H1 (cell line): Measurements from ENCODE around the gene CRTAC1. TPM values are rescaled to one million over a fixed set of nuclear protein-coding genes. Genes with fewer than 3 reads are reported as not detected.

Source experiments
- CTCF ChIA-PET: fragments of 300-600 bp; sonication (Branson Sonifier 250); formaldehyde crosslinking; loops from one replicate; lab custom pipeline; 2021; ENCODE audit not compliant: partially characterized antibody; lab: Charles Lee
- POLR2A ChIA-PET: fragments of 300-600 bp; sonication (Branson Sonifier 250); formaldehyde crosslinking; loops from one replicate; lab custom pipeline; 2021; ENCODE audit warnings: inconsistent platforms; ENCODE audit not compliant: partially characterized antibody; lab: Charles Lee
- DNase-seq, 2 experiments: peaks; one replicate each; pipeline versions ENCODE4 v3.0.0 to v3.0.0-alpha.2; 2010 to 2022; ENCODE audit warnings: low spot score in 2 of 2, low read depth in 1 of 2, mixed read lengths in 1 of 2
- FAIRE-seq: peaks from 2 replicates; lab custom pipeline; 2011; peaks lifted over from hg19 to GRCh38; lab: Jason Lieb, UNC
- H2AFZ ChIP-seq: 2 replicates; pipeline ENCODE4 v1.8.1; 2012; ENCODE audit warnings: low read length, inconsistent platforms
- H2AK5ac ChIP-seq: 2 replicates; pipeline ENCODE4 v1.6.1; 2013; ENCODE audit warnings: low read depth, low read length
- H2BK120ac ChIP-seq: replicated peaks from 2 replicates; pipeline ENCODE3; 2013; ENCODE audit warnings: low read depth, low read length, inconsistent platforms
- H2BK12ac ChIP-seq: 2 replicates; pipeline ENCODE4 v1.6.1; 2013; ENCODE audit warnings: low read depth, low read length
- H2BK15ac ChIP-seq: 2 replicates; pipeline ENCODE4 v1.6.1; 2013; ENCODE audit warnings: low read length
- H2BK20ac ChIP-seq: 2 replicates; pipeline ENCODE4 v1.6.1; 2013; ENCODE audit warnings: low read length
- H2BK5ac ChIP-seq: 2 replicates; pipeline ENCODE4 v1.6.1; 2013; ENCODE audit warnings: low read depth, low read length
- H3K14ac ChIP-seq: 2 replicates; pipeline ENCODE4 v1.6.1; 2013; ENCODE audit warnings: inconsistent platforms; ENCODE audit not compliant: insufficient read length
- H3K18ac ChIP-seq: 2 replicates; pipeline ENCODE4 v1.6.1; 2013; ENCODE audit warnings: low read length; ENCODE audit errors: extremely low read depth
- H3K23ac ChIP-seq: 2 replicates; pipeline ENCODE4 v1.6.1; 2013; ENCODE audit warnings: inconsistent platforms; ENCODE audit not compliant: insufficient read length
- H3K23me2 ChIP-seq: 2 replicates; pipeline ENCODE4 v1.6.1; 2013; ENCODE audit warnings: low read depth, low read length
- H3K27ac ChIP-seq: 2 replicates; pipeline ENCODE4 v1.6.1; 2011; ENCODE audit warnings: low read depth, low read length, inconsistent platforms
- H3K27me3 ChIP-seq, 4 experiments: replicated peaks in 1 of 4; 1 replicate in 1 of 4; 2 replicates in 3 of 4; pipeline versions ENCODE4 v1.6.1 to v1.8.1; 2011 to 2013; ENCODE audit warnings: low read length in 3 of 4, mild to moderate bottlenecking in 3 of 4, inconsistent platforms in 2 of 4, mixed read lengths in 2 of 4, moderate library complexity in 1 of 4; ENCODE audit not compliant: control insufficient read depth in 3 of 4, insufficient read depth in 3 of 4; ENCODE audit errors: extremely low read depth in 1 of 4
- H3K36me3 ChIP-seq, 4 experiments: 2 replicates each; pipeline versions ENCODE4 v1.6.1 to v1.8.1; 2011 to 2013; ENCODE audit warnings: mild to moderate bottlenecking in 4 of 4, low read length in 3 of 4, moderate library complexity in 2 of 4, control low read depth in 1 of 4, inconsistent platforms in 1 of 4; ENCODE audit not compliant: insufficient read depth in 4 of 4, control insufficient read depth in 2 of 4
- H3K4ac ChIP-seq: replicated peaks from 2 replicates; pipeline ENCODE3; 2013; ENCODE audit warnings: low read length, low read depth, mixed read lengths, inconsistent platforms; ENCODE audit not compliant: insufficient read length
- H3K4me1 ChIP-seq, 4 experiments: replicated peaks in 1 of 4; 1 replicate in 1 of 4; 2 replicates in 3 of 4; pipeline versions ENCODE4 v1.6.1 to v1.8.1; 2011 to 2013; ENCODE audit warnings: low read length in 3 of 4, inconsistent platforms in 2 of 4, mixed read lengths in 1 of 4; ENCODE audit not compliant: insufficient read depth in 4 of 4, control insufficient read depth in 3 of 4
- H3K4me2 ChIP-seq, 2 experiments: 2 replicates each; pipeline versions ENCODE4 v1.6.1 to v1.8.1; 2011 to 2013; ENCODE audit warnings: low read depth in 2 of 2, low read length in 2 of 2, control low read depth in 1 of 2, inconsistent platforms in 1 of 2, mild to moderate bottlenecking in 1 of 2; ENCODE audit not compliant: insufficient read depth in 1 of 2
- H3K4me3 ChIP-seq, 4 experiments: fragments of 200-600, 300-600 bp in 1 of 4; sonication (generic), shearing (Covaris generic), sonication (Bioruptor Twin) in 1 of 4; 2 replicates each; pipeline versions ENCODE4 v1.5.1 to v1.8.1; 2011 to 2016; ENCODE audit warnings: low read length in 4 of 4, low read depth in 3 of 4, control low read depth in 2 of 4, inconsistent platforms in 2 of 4, mild to moderate bottlenecking in 2 of 4, mixed read lengths in 1 of 4, moderate library complexity in 1 of 4; ENCODE audit not compliant: insufficient read depth in 2 of 4; ENCODE audit errors: extremely low read depth in 1 of 4
- H3K56ac ChIP-seq: replicated peaks from 2 replicates; pipeline ENCODE3; 2013; ENCODE audit warnings: low read depth, mild to moderate bottlenecking, mixed read lengths, low read length, inconsistent platforms; ENCODE audit not compliant: insufficient read length
- H3K79me1 ChIP-seq: 2 replicates; pipeline ENCODE4 v1.6.1; 2013; ENCODE audit warnings: low read depth, low read length, control low read depth
- H3K79me2 ChIP-seq, 2 experiments: 2 replicates each; pipeline versions ENCODE4 v1.6.1 to v1.8.1; 2012 to 2013; ENCODE audit warnings: low read length in 2 of 2, mild to moderate bottlenecking in 2 of 2, inconsistent platforms in 1 of 2; ENCODE audit not compliant: insufficient read depth in 2 of 2, control insufficient read depth in 1 of 2
- H3K9ac ChIP-seq, 4 experiments: replicated peaks in 1 of 4; 1 replicate in 1 of 4; 2 replicates in 3 of 4; pipeline versions ENCODE4 v1.6.1 to v1.8.1; 2011 to 2013; ENCODE audit warnings: low read depth in 3 of 4, low read length in 3 of 4, control low read depth in 2 of 4, mild to moderate bottlenecking in 2 of 4, moderate library complexity in 2 of 4, inconsistent platforms in 1 of 4; ENCODE audit errors: extremely low read depth in 1 of 4
- H3K9me3 ChIP-seq, 2 experiments: 2 replicates each; pipeline versions ENCODE4 v1.6.1 to v1.8.1; 2012 to 2013; ENCODE audit warnings: mild to moderate bottlenecking in 2 of 2, moderate library complexity in 2 of 2, control low read depth in 1 of 2, inconsistent platforms in 1 of 2, low read depth in 1 of 2, low read length in 1 of 2, mixed read lengths in 1 of 2; ENCODE audit not compliant: insufficient read depth in 2 of 2
- H4K20me1 ChIP-seq, 2 experiments: replicated peaks in 1 of 2; 2 replicates each; pipeline versions ENCODE3 to v1.8.1; 2011 to 2013; ENCODE audit warnings: inconsistent platforms in 2 of 2, low read length in 2 of 2, mild to moderate bottlenecking in 1 of 2; ENCODE audit not compliant: insufficient read depth in 2 of 2, control insufficient read depth in 1 of 2
- H4K5ac ChIP-seq: 2 replicates; pipeline ENCODE4 v1.6.1; 2013; ENCODE audit warnings: low read length, low read depth, mixed read lengths, inconsistent platforms; ENCODE audit not compliant: insufficient read length
- H4K8ac ChIP-seq: 2 replicates; pipeline ENCODE4 v1.8.0; 2013; ENCODE audit warnings: mild to moderate bottlenecking, moderate library complexity, low read length, inconsistent platforms; ENCODE audit not compliant: insufficient read depth; ENCODE audit errors: extremely low read depth
- H4K91ac ChIP-seq: replicated peaks from 2 replicates; pipeline ENCODE3; 2013; ENCODE audit warnings: low read length, mixed read lengths, inconsistent platforms; ENCODE audit not compliant: insufficient read length
- KDM4A ChIP-seq: IDR thresholded peaks from one replicate; pipeline ENCODE4 v1.7.1; 2012; ENCODE audit warnings: low read depth, mild to moderate bottlenecking, moderate library complexity, low read length, inconsistent platforms; ENCODE audit not compliant: severe bottlenecking
- MAX ChIP-seq: IDR thresholded peaks from 2 replicates; pipeline ENCODE4 v1.6.1; 2012; ENCODE audit warnings: inconsistent platforms
- SAP30 ChIP-seq: fragments of 300-600 bp; sonication (generic); IDR thresholded peaks from 2 replicates; pipeline ENCODE4 v1.7.1; 2012; ENCODE audit warnings: low read length, moderate library complexity, mild to moderate bottlenecking, inconsistent platforms; ENCODE audit not compliant: insufficient read depth, insufficient replicate concordance
- SIN3A ChIP-seq, 2 experiments: IDR thresholded peaks in 1 of 2; conservative IDR thresholded peaks in 1 of 2; 2 replicates each; pipeline ENCODE4 v1.6.1; 2011 to 2012; ENCODE audit warnings: low read length in 2 of 2, improper control_type of control experiment in 1 of 2, low read depth in 1 of 2, mild to moderate bottlenecking in 1 of 2
- SP1 ChIP-seq: IDR thresholded peaks from 2 replicates; pipeline ENCODE4 v1.6.1; 2011; ENCODE audit warnings: low read depth, low read length
- SUZ12 ChIP-seq: fragments of 200-600 bp; sonication (generic); IDR thresholded peaks from 2 replicates; pipeline ENCODE4 v1.6.1; 2012; ENCODE audit warnings: mild to moderate bottlenecking, inconsistent platforms, low read length, moderate library complexity, mixed read lengths
- WGBS, 2 experiments: shearing (Covaris generic) in 1 of 2; methylation state at CpG; one replicate each; pipeline versions ENCODE4 v1.1.6 to v1.1.7; 2013 to 2015; ENCODE audit warnings: low lambda C conversion rate in 2 of 2, mixed read lengths in 2 of 2, inconsistent platforms in 1 of 2, low coverage in 1 of 2, missing lambda C conversion rate in 1 of 2; ENCODE audit not compliant: insufficient replicate concordance in 2 of 2, insufficient coverage in 1 of 2, insufficient read length in 1 of 2; ENCODE audit errors: extremely low coverage in 1 of 2, missing lambda C conversion rate in 1 of 2; 5-methylcytosine and 5-hydroxymethylcytosine counted together
- polyA plus RNA-seq, 7 experiments: library from polyadenylated mRNA; depleted of rRNA in 3 of 7; stranded (reverse) in 5 of 7; unstranded in 2 of 7; fragments of >200 nt in 5 of 7; fragments of 200-250 nt in 2 of 7; gene quantifications; 1 replicate in 5 of 7; 2 replicates in 1 of 7; 4 replicates in 1 of 7; pipeline versions ENCODE4 v1.2.1 to v1.2.3, GENCODE V29; 2011 to 2013; ENCODE audit warnings: missing spikeins in 2 of 7, mixed read lengths in 2 of 7
- total RNA-seq: library from RNA; stranded (reverse); fragmentation: NEBNext Ultra II Directional; extraction: Animal tissue kit (Norgen Biotek cat#: 25700); gene quantifications from 2 replicates; pipeline ENCODE4 v1.2.1, GENCODE V29; 2021

The CRTAC1 gene
- total and polyA plus RNA-seq, 2 of the 8 experiments (the other 6 are each of a cell fraction or from before 2014, with no cell fraction given), result 0.91 to 1.2 TPM

DNA sequence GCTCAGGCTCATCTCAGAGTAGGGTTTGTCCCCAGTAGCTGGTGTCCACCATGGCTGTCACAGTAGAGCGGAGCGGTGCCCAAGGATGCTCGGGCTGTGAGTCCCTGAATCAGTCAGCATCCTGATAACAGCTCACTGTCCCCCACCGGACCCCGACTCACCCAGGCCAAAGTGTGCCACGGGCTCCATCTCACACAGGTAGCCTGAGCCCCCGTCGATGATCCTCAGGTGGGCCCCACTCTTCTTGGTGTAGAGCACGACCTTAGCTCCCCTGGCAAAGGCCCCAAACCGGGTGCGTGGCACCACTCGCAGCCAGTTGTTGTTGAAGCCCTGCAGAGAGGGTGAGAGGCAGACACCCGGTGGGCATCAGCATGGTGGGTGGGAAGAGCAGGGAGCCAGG lies 135.3 kb downstream of the CRTAC1 start:
- DNase-seq, result no peak
- Histone ChIP-seq H3K4me1 (peaks cover 0 to under 1% (median 0%) of the 10 kb centered on the region in 4 experiments; a peak in 1 of 7 replicates), H4K91ac (no peak overlapping the region), H3K9me3 (no peaks in the 10 kb centered on the region), H3K79me1 (no peaks in the 10 kb centered on the region), H3K23me2 (no peaks in the 10 kb centered on the region), H4K5ac (no peak overlapping the region), H3K4me3 (no peak overlapping the region), H3K27ac (no peak overlapping the region), H3K4ac (no peak overlapping the region), H3K36me3 (no peaks in the 10 kb centered on the region), H3K14ac (no peak overlapping the region), H2BK15ac (no peak overlapping the region), H2BK5ac (no peak overlapping the region), H4K8ac (no peak overlapping the region), H3K9ac (no peak overlapping the region), H2BK120ac (no peak overlapping the region), H4K20me1 (no peaks in the 10 kb centered on the region), H3K56ac (no peak overlapping the region), H3K23ac (no peak overlapping the region), H3K27me3 (no peaks in the 10 kb centered on the region), H2BK12ac (no peak overlapping the region), H3K18ac (no peak overlapping the region), H3K79me2 (no peaks in the 10 kb centered on the region), H2BK20ac (no peak overlapping the region), H2AFZ (no peak overlapping the region), H2AK5ac (no peak overlapping the region), H3K4me2 (no peak overlapping the region)
- 91% methylated on average over 13 of the region's 13 CpGs; no CpG with 5 or more reads in 1 of the 2 experiments for WGBS, 2 experiments
- CTCF ChIA-PET, result interaction anchor here (0.6 to 2.5 kb wide), 7 partner anchors 8 to 150 kb away, joined by 3 to 16 read pairs (median 5); no protein-coding TSS in a partner anchor
- no peak for FAIRE-seq
- POLR2A ChIA-PET, result no interaction called here
- TF ChIP-seq SIN3A (conservative IDR thresholded peaks at IDR 0.05 in 1 of 2, IDR thresholded peaks at IDR 0.05 in 1 of 2; ENCODE audit: low read depth in 1 of 2, low read length in 2 of 2) (no peak), SP1 (no peak), SUZ12 (no peak), KDM4A (no peak), SAP30 (no peak), MAX (no peak)
